ENCODE measurements around the gene HS1BP3. TPM values are rescaled to one million over a fixed set of nuclear protein-coding genes. Genes with fewer than 3 reads are reported as not detected.

Gene HS1BP3
- total RNA-seq, 1 donor from 2014 or later: 16.5 TPM

GRCh38 chr2:20575935-20576597, 74.8 kb downstream of the HS1BP3 start:
- no peak overlapping the region for H3K27ac Mint-ChIP-seq
- H3K27me3 Mint-ChIP-seq: peaks cover 3% of the 10 kb centered on the region
- H3K4me1 Mint-ChIP-seq (ENCODE audit: low read depth): peaks cover 1% of the 10 kb centered on the region
- H3K4me3 Mint-ChIP-seq (ENCODE audit: low read depth): no peak overlapping the region
- H3K9me3 Mint-ChIP-seq (ENCODE audit: low read depth): no peaks in the 10 kb centered on the region
- no peak for TF ChIP-seq CTCF (IDR thresholded peaks at IDR 0.05; ENCODE audit: unreplicated experiment)
- H3K36me3 Mint-ChIP-seq (ENCODE audit: insufficient read depth): no peaks in the 10 kb centered on the region
- DNase-seq (ENCODE audit: low spot score, unreplicated experiment): no peak

GRCh38 chr2:20575414-20575813, 75.5 kb downstream of the HS1BP3 start:
- DNase-seq (ENCODE audit: low spot score, unreplicated experiment): no peak
- TF ChIP-seq CTCF (IDR thresholded peaks at IDR 0.05; ENCODE audit: unreplicated experiment): no peak
- H3K27me3 Mint-ChIP-seq: peaks cover 7% of the 10 kb centered on the region
- peaks cover 1% of the 10 kb centered on the region for H3K4me1 Mint-ChIP-seq (ENCODE audit: low read depth)
- no peak overlapping the region for H3K27ac Mint-ChIP-seq
- no peaks in the 10 kb centered on the region for H3K9me3 Mint-ChIP-seq (ENCODE audit: low read depth)
- no peak overlapping the region for H3K4me3 Mint-ChIP-seq (ENCODE audit: low read depth)
- no peaks in the 10 kb centered on the region for H3K36me3 Mint-ChIP-seq (ENCODE audit: insufficient read depth)

GRCh38 chr2:20574930-20575329, 76.0 kb downstream of the HS1BP3 start:
- TF ChIP-seq CTCF (IDR thresholded peaks at IDR 0.05; ENCODE audit: unreplicated experiment): no peak
- no peak overlapping the region for H3K27ac Mint-ChIP-seq
- no peak for DNase-seq (ENCODE audit: low spot score, unreplicated experiment)
- H3K9me3 Mint-ChIP-seq (ENCODE audit: low read depth): no peaks in the 10 kb centered on the region
- H3K36me3 Mint-ChIP-seq (ENCODE audit: insufficient read depth): no peaks in the 10 kb centered on the region
- H3K4me3 Mint-ChIP-seq (ENCODE audit: low read depth): no peak overlapping the region
- H3K4me1 Mint-ChIP-seq (ENCODE audit: low read depth): peaks cover 1% of the 10 kb centered on the region
- peaks cover 7% of the 10 kb centered on the region for H3K27me3 Mint-ChIP-seq

GRCh38 chr2:20574423-20574911, 76.4 kb downstream of the HS1BP3 start:
- Mint-ChIP-seq H3K9me3 (ENCODE audit: low read depth) (no peaks in the 10 kb centered on the region), H3K27ac (no peak overlapping the region), H3K4me1 (ENCODE audit: low read depth) (peaks cover 4% of the 10 kb centered on the region), H3K27me3 (peaks cover 7% of the 10 kb centered on the region), H3K4me3 (ENCODE audit: low read depth) (no peak overlapping the region), H3K36me3 (ENCODE audit: insufficient read depth) (no peaks in the 10 kb centered on the region)
- DNase-seq (ENCODE audit: low spot score, unreplicated experiment): no peak
- no peak for TF ChIP-seq CTCF (IDR thresholded peaks at IDR 0.05; ENCODE audit: unreplicated experiment)

GRCh38 chr2:20573620-20574422, 77.1 kb downstream of the HS1BP3 start:
- peaks cover 7% of the 10 kb centered on the region for H3K27me3 Mint-ChIP-seq
- H3K36me3 Mint-ChIP-seq (ENCODE audit: insufficient read depth): no peaks in the 10 kb centered on the region
- no peak for TF ChIP-seq CTCF (IDR thresholded peaks at IDR 0.05; ENCODE audit: unreplicated experiment)
- no peaks in the 10 kb centered on the region for H3K9me3 Mint-ChIP-seq (ENCODE audit: low read depth)
- H3K27ac Mint-ChIP-seq: peak overlapping the region; percentile 57
- no peak for DNase-seq (ENCODE audit: low spot score, unreplicated experiment)
- no peak overlapping the region for H3K4me3 Mint-ChIP-seq (ENCODE audit: low read depth)
- peaks cover 4% of the 10 kb centered on the region for H3K4me1 Mint-ChIP-seq (ENCODE audit: low read depth)
